A549 (cell line): ENCODE results near the gene DLG1. TPM values are rescaled to one million over a fixed set of nuclear protein-coding genes. Genes with fewer than 3 reads are reported as not detected.
A peak's percentile ranks its signal among the peaks of the same experiment; 100 is the strongest.
"Not testable (repeated sequence)": the region's sequence is repeated elsewhere in the genome, so short reads cannot be mapped to it uniquely, and the experiment has no call there.

Experiments
- ATAC-seq, 2 experiments: fragments of 200-7000 bp in 1 of 2; fragments of >200 bp in 1 of 2; cut with Nextera tagmentation in 1 of 2; cut with Tn5 transposase in 1 of 2; 3 replicates each; pipeline versions ENCODE4 v1.8.0 to v1.9.1; 2018 to 2020; ENCODE audit warnings: mild to moderate bottlenecking in 1 of 2, moderate library complexity in 1 of 2
- CTCF ChIA-PET: fragments of 300-600 bp; sonication (Branson Sonifier 250); formaldehyde crosslinking; extraction: SDS; loops from one replicate; lab custom pipeline; 2021; ENCODE audit warnings: antibody characterized with exemption, inconsistent platforms; lab: Yijun Ruan, JAX
- POLR2A ChIA-PET: fragments of 350-600 bp; formaldehyde crosslinking; extraction: SDS; loops from one replicate; lab custom pipeline; 2021; ENCODE audit warnings: antibody characterized with exemption, inconsistent platforms; lab: Yijun Ruan, JAX
- DNase-seq, 2 experiments: peaks; one replicate each; pipeline versions ENCODE4 v3.0.0 to v3.0.0-alpha.2; 2011 to 2016; ENCODE audit warnings: low read depth in 1 of 2, low spot score in 1 of 2
- FAIRE-seq: peaks from 2 replicates; lab custom pipeline; 2011; peaks lifted over from hg19 to GRCh38; lab: Jason Lieb, UNC
- H3K27ac ChIP-seq, 2 experiments: fragments of >200 bp; sonication (Bioruptor Twin); formaldehyde crosslinking; 3 replicates each; pipeline ENCODE4 v1.5.1; 2016 to 2017
- H3K4me1 ChIP-seq: fragments of >200 bp; sonication (Bioruptor Twin); formaldehyde crosslinking; 3 replicates; pipeline ENCODE4 v1.6.1; 2016
- H3K4me2 ChIP-seq: fragments of >200 bp; sonication (Bioruptor Twin); formaldehyde crosslinking; 3 replicates; pipeline ENCODE4 v1.6.1; 2016
- H3K4me3 ChIP-seq: fragments of >200 bp; sonication (Bioruptor Twin); formaldehyde crosslinking; 3 replicates; pipeline ENCODE4 v1.5.1; 2016
- H3K9me3 ChIP-seq: fragments of >200 bp; sonication (Bioruptor Twin); formaldehyde crosslinking; 3 replicates; pipeline ENCODE4 v1.6.1; 2016
- BHLHE40 ChIP-seq: IDR thresholded peaks from 2 replicates; pipeline ENCODE4 v1.6.1; 2012; ENCODE audit warnings: low read depth, low read length, inconsistent platforms
- CEBPB ChIP-seq, 2 experiments: fragments of >200 bp in 1 of 2; sonication (Bioruptor Twin) in 1 of 2; formaldehyde crosslinking in 1 of 2; IDR thresholded peaks; 2 replicates each; pipeline ENCODE4 v1.6.1; 2012 to 2016
- CHD2 ChIP-seq: fragments of 150-350 bp; IDR thresholded peaks from 2 replicates; pipeline ENCODE4 v1.6.1; 2014; ENCODE audit warnings: low read length; ENCODE audit not compliant: partially characterized antibody
- E2F6 ChIP-seq: IDR thresholded peaks from 2 replicates; pipeline ENCODE4 v1.6.1; 2012; ENCODE audit warnings: low read depth, borderline replicate concordance
- EHF ChIP-seq: fragments of 250-450 bp; sonication (Bioruptor Pico); IDR thresholded peaks from 2 replicates; pipeline ENCODE4 v1.5.0; 2020; ENCODE audit warnings: mild to moderate bottlenecking
- EP300 ChIP-seq, 2 experiments: fragments of >200 bp; sonication (Bioruptor Twin); formaldehyde crosslinking; IDR thresholded peaks; 2 replicates in 1 of 2; 3 replicates in 1 of 2; pipeline ENCODE4 v1.6.1; 2016 to 2017
- HEYL ChIP-seq: fragments of 250-450 bp; sonication (Bioruptor Pico); IDR thresholded peaks from 2 replicates; pipeline ENCODE4 v1.8.0; 2021; ENCODE audit warnings: mild to moderate bottlenecking, moderate library complexity
- HMGXB4 ChIP-seq: fragments of 250-450 bp; sonication (Bioruptor Pico); IDR thresholded peaks from 2 replicates; pipeline ENCODE4 v1.5.0; 2021; ENCODE audit warnings: mild to moderate bottlenecking, moderate library complexity, borderline replicate concordance
- HOXA7 ChIP-seq: fragments of 250-450 bp; sonication (Bioruptor Pico); IDR thresholded peaks from 2 replicates; pipeline ENCODE4 v1.5.0; 2020; ENCODE audit warnings: mild to moderate bottlenecking, moderate library complexity
- HOXB5 ChIP-seq: fragments of 250-450 bp; sonication (Bioruptor Pico); IDR thresholded peaks from 2 replicates; pipeline ENCODE4 v1.5.0; 2020; ENCODE audit warnings: mild to moderate bottlenecking, moderate library complexity
- JUN ChIP-seq, 2 experiments: fragments of >200 bp; sonication (Bioruptor Twin); formaldehyde crosslinking; IDR thresholded peaks; 2 replicates in 1 of 2; 3 replicates in 1 of 2; pipeline ENCODE4 v1.6.1; 2016 to 2017
- JUNB ChIP-seq: fragments of >200 bp; sonication (Bioruptor Twin); formaldehyde crosslinking; IDR thresholded peaks from 2 replicates; pipeline ENCODE4 v1.6.1; 2016
- KDM5A ChIP-seq: fragments of 200-600 bp; sonication (generic); IDR thresholded peaks from 2 replicates; pipeline ENCODE4 v1.6.1; 2016; ENCODE audit warnings: antibody characterized with exemption, mild to moderate bottlenecking
- MAX ChIP-seq: IDR thresholded peaks from 2 replicates; pipeline ENCODE4 v1.6.1; 2012
- MYC ChIP-seq: IDR thresholded peaks from 2 replicates; pipeline ENCODE4 v1.6.1; 2012; ENCODE audit warnings: mild to moderate bottlenecking, inconsistent platforms, low read length, improper control_type of control experiment, borderline replicate concordance
- NPAS2 ChIP-seq: fragments of 250-450 bp; sonication (Bioruptor Pico); IDR thresholded peaks from 2 replicates; pipeline ENCODE4 v1.8.0; 2022; ENCODE audit warnings: mild to moderate bottlenecking, moderate library complexity, borderline replicate concordance
- PBX3 ChIP-seq: IDR thresholded peaks from 2 replicates; pipeline ENCODE4 v1.6.1; 2012
- PHF8 ChIP-seq: fragments of 200-600 bp; sonication (generic); IDR thresholded peaks from 2 replicates; pipeline ENCODE4 v1.6.1; 2016; ENCODE audit warnings: low read depth, mild to moderate bottlenecking, antibody characterized with exemption, moderate library complexity, borderline replicate concordance
- RARB ChIP-seq: fragments of 250-450 bp; sonication (Bioruptor Pico); IDR thresholded peaks from 2 replicates; pipeline ENCODE4 v1.8.0; 2021; ENCODE audit warnings: mild to moderate bottlenecking, moderate library complexity
- RFX5 ChIP-seq: fragments of 450-650 bp; IDR thresholded peaks from 2 replicates; pipeline ENCODE4 v1.7.1; 2014; ENCODE audit warnings: antibody characterized with exemption, mild to moderate bottlenecking, moderate library complexity
- ZSCAN20 ChIP-seq: fragments of 250-450 bp; sonication (Bioruptor Pico); IDR thresholded peaks from 2 replicates; pipeline ENCODE4 v1.8.0; 2022; ENCODE audit warnings: mild to moderate bottlenecking, moderate library complexity
- WGBS: methylation state at CpG from one replicate; pipeline ENCODE4 v1.1.6; 2017; ENCODE audit errors: missing lambda C conversion rate; 5-methylcytosine and 5-hydroxymethylcytosine counted together
- polyA plus RNA-seq, 4 experiments: library from polyadenylated mRNA; depleted of rRNA in 3 of 4; stranded (reverse); fragments of >200 nt; fragmentation: RNase III in 1 of 4; extraction: RNeasy Plus Mini Kit Qiagen cat#74134 plus additional on column Dnase treatment in 1 of 4; gene quantifications; 2 replicates in 3 of 4; 3 replicates in 1 of 4; pipeline ENCODE4 v1.2.3, GENCODE V29; 2011 to 2017
- TF ChIP-seq, protein P1 (sequence below): fragments of >200 bp; sonication (Bioruptor Twin); formaldehyde crosslinking; IDR thresholded peaks from 2 replicates; pipeline ENCODE4 v1.6.1; 2016

DLG1 gene
- polyA plus RNA-seq, 2 of the 4 experiments (the other 2 are of a cell fraction) = 27.0 to 33.9 TPM

DNA sequence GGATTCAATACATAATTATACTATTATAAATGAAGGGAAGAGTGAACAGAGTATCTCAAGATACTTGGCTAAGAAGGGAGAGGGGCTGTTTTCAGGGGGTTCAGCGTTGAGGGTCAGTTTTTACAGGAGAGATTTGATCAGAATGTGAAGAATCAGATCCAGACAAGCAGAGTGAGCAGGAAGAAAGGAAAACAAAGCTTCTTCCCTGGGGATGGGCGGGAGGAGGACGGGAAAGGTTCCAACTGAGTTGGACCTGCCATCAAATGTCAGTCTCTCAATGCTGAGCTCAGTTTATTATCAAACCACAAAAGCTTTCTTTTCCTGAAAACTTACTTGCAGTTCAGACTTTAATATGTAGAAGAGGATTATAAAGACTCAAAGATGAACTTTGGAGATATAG, 262.8 kb downstream of the DLG1 start:
- H3K4me1 ChIP-seq = peaks cover 15% of the 10 kb centered on the region
- TF ChIP-seq EHF (CRISPR knock-in tag) = no peak
- no peak overlapping the region for H3K4me2 ChIP-seq
- WGBS = 76% methylated on average over 3 of the region's 3 CpGs
- no peak overlapping the region for H3K4me3 ChIP-seq
- H3K27ac ChIP-seq = no peak overlapping the region
- H3K9me3 ChIP-seq = no peaks in the 10 kb centered on the region
- FAIRE-seq (no peak), DNase-seq (no peak), ATAC-seq (no peak)
- ChIA-PET POLR2A (interaction anchor here (0.7 kb wide), 1 partner anchor 12 kb away, joined by 3 read pairs; no protein-coding TSS in a partner anchor), CTCF (interaction anchor here (0.5 kb wide), 1 partner anchor 322 kb away, joined by 3 read pairs; no protein-coding TSS in a partner anchor)

GRCh38 chr3:197034778-197035177, 263.6 kb downstream of the DLG1 start:
- ATAC-seq, H3K9me3 ChIP-seq, POLR2A ChIA-PET, H3K27ac ChIP-seq, CTCF ChIA-PET, H3K4me3 ChIP-seq, DNase-seq, FAIRE-seq, H3K4me2 ChIP-seq: not testable (repeated sequence)
- peaks cover 23% of the 10 kb centered on the region for H3K4me1 ChIP-seq
- 79% methylated on average over 5 of the region's 5 CpGs for WGBS

- POLR2A ChIA-PET, H3K27ac ChIP-seq, H3K4me2 ChIP-seq, CTCF ChIA-PET, ATAC-seq, FAIRE-seq, H3K4me3 ChIP-seq, DNase-seq, H3K9me3 ChIP-seq: not testable (repeated sequence)
- H3K4me1 ChIP-seq = peaks cover 23% of the 10 kb centered on the region
- 56% methylated on average over 2 of the region's 3 CpGs for WGBS
Observed at GRCh38 chr3:197033764-197034163, 264.6 kb downstream of the DLG1 start.

DNA sequence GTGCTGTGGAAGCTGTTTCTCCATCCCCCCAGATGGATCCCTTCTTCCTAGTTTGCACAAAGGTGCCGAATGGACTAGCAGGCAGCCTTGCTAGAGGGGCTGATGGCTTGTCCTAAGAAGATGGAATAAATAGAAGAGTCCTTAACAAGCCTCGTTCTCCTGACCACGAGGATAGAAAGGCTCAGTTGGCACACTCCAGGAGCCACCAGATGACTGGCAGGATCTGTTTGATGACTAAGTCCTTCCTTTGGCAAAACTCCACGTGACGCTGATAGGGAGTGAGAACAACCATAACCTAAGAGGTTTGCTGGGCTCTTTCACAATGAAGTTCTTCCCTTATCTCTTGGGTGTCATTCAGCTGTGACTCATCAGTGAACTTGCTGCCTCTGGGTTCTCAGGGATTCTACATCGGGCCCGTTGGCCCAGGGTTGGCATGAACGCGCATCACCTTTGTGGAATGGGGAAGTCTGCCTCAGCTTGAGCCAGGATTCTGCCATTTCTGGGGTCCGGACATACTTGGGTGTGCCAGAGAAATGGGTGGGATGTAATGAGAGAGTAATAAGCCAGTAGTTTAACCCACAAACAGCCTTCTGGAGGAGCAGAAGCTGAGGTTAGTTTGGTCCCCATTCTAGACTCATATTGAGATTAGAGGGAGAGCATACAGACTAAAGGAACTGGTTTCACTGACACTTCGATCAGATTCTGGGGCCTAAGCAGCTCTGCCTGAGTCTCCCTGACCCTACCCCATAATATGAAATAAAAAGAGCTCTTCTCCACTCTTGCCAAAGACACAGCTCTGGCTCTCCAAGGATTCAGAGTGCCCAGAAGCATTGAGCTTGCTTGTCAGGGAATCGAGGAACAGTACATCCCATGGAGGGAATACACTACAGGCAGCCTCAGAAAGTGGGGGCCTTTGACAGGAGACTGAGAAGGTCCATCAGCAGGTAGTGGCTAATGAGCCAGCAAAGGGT, 266.8 kb downstream of the DLG1 start:
- POLR2A ChIA-PET = interaction anchor here (1.0 kb wide), 1 partner anchor 10 kb away, joined by 3 read pairs; no protein-coding TSS in a partner anchor
- peaks cover 31% of the 10 kb centered on the region for H3K4me1 ChIP-seq
- H3K4me2 ChIP-seq = peak overlapping the region; percentile 96
- CTCF ChIA-PET = interaction anchor here (0.6 to 5.7 kb wide), 10 partner anchors 9 to 468 kb away, joined by 3 to 49 read pairs (median 6); no protein-coding TSS in a partner anchor
- peak; percentile 78 to 81 for ATAC-seq
- no peak for FAIRE-seq
- no peak overlapping the region for H3K4me3 ChIP-seq
- H3K27ac ChIP-seq = peak overlapping the region; percentile 97 to 99
- peak; percentile 92 to 98 for DNase-seq
- H3K9me3 ChIP-seq = no peaks in the 10 kb centered on the region
- WGBS = 14% methylated on average over 9 of the region's 12 CpGs
- TF ChIP-seq HOXA7 (CRISPR knock-in tag) = peak; percentile 78; the same call in 1 of the 2 replicates
- peak; percentile 49 to 70; a peak in 3 of 5 replicates for TF ChIP-seq JUN (IDR thresholded peaks at IDR 0.05)
- TF ChIP-seq JUNB = peak; percentile 91
- TF ChIP-seq CHD2 = no peak
- TF ChIP-seq E2F6 = peak; percentile 91
- TF ChIP-seq EP300 (IDR thresholded peaks at IDR 0.05) = peak in 1 of 2 experiments; percentile 53; a peak in 1 of 5 replicates
- TF ChIP-seq PBX3 = peak; percentile 62
- TF ChIP-seq RARB = peak; percentile 61; the same call in 1 of the 2 replicates
- peak; percentile 66; the same call in 1 of the 2 replicates for TF ChIP-seq MYC
- no peak for TF ChIP-seq KDM5A
- TF ChIP-seq, protein P1, sequence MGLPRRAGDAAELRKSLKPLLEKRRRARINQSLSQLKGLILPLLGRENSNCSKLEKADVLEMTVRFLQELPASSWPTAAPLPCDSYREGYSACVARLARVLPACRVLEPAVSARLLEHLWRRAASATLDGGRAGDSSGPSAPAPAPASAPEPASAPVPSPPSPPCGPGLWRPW = 0 out of 2 replicates have a peak, but pooled peaks have one; percentile 15
- peak; percentile 76; the same call in 1 of the 2 replicates for TF ChIP-seq EHF (CRISPR knock-in tag)
- TF ChIP-seq BHLHE40 = no peak
- no peak for TF ChIP-seq PHF8
- TF ChIP-seq HMGXB4 (CRISPR knock-in tag) = no peak
- TF ChIP-seq HEYL (CRISPR knock-in tag) = peak; percentile 83; the same call in 1 of the 2 replicates
- TF ChIP-seq HOXB5 (CRISPR knock-in tag) = peak; percentile 93
- TF ChIP-seq NPAS2 (CRISPR knock-in tag) = no peak
- peak; percentile 84 for TF ChIP-seq ZSCAN20 (CRISPR knock-in tag)
- TF ChIP-seq MAX = peak; percentile 99
- peak; percentile 68 to 93; a peak in 3 of 4 replicates for TF ChIP-seq CEBPB (IDR thresholded peaks at IDR 0.05)
- TF ChIP-seq RFX5 = no peak
